Activated effector memory CD4-positive, alpha-beta T cell treated with anti-CD3 and anti-CD28 coated beads, Interleukin-2, amount 50 U/mL, for 16 hours (primary cell): ENCODE results near the gene LRRC10B.
"Not testable (repeated sequence)": the region's sequence is repeated elsewhere in the genome, so short reads cannot be mapped to it uniquely, and the experiment has no call there.

Experiments
- DNase-seq: peaks from one replicate; pipeline ENCODE4 v3.0.0-alpha.2; 2020

Gene LRRC10B

DNA sequence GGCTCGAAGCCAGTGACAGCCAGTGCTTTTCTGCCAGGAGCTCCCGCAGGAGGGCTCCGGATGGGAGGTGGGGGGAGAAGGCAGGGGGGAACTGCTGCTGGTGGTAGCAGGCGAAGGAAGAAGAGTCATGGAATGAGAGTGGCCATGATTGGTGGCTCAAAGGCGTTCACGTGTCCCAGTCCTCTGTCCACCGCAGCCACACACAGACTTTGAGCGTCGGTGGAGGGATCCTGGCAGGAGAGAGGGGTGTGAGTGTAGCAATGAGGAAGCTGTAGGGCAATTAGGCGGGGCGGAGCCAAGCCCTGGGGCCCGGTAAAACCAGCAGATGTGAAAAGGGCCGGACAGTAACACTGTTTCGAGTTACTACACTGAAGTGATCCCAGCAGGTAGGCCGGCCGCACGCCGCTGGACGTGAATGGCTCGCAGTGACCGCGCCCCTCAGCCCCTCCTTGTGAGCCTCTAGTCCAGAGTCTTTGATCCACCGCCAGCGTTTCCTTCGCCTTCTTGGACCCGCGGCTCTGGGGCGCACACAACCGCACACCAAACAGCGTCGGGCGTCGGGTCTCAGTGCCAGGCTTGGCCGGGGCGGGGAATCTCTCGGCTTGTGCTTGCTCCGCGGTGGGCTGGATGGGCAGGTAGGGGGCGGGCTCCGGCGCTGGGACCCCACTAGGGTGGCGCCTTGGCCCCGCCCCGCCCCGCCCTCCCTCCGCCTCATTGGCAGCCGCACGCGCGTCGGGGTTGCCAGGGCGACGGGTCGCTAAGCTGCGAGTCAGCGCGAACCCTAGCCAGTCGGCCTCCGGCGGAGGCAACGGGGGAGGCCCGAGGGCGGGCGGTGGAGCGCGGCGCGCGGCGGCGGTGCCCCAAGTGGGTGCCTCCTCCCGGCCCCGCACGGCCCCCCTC is at the start of gene LRRC10B:
Gene LRRC10B (plus strand): TSS at position 788 of the 900 bp plus-strand sequence. CDS start 250 bp downstream, outside the sequence.
- peak; percentile 70 for DNase-seq

DNA sequence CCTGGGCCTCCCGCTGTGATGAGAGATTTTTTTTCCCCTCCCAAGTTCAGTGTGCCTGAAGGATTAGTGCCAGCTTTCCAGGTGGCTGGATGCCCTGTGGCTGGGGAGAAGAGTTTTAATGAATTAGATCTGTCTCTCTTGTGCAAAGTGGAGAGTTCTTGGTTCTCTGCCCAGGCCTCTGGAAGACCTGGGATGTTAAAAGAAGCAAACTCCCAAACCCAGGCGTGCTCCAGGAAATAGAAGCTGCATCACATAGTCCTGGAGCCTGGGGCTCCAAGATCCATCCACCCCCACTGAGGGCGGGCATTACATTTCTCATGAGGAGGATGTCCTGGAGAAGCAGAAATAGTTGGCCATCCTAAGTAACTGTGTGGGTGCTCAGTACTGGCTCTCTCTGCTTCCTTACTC is 48.1 kb upstream of the LRRC10B start:
- no peak for DNase-seq

DNA sequence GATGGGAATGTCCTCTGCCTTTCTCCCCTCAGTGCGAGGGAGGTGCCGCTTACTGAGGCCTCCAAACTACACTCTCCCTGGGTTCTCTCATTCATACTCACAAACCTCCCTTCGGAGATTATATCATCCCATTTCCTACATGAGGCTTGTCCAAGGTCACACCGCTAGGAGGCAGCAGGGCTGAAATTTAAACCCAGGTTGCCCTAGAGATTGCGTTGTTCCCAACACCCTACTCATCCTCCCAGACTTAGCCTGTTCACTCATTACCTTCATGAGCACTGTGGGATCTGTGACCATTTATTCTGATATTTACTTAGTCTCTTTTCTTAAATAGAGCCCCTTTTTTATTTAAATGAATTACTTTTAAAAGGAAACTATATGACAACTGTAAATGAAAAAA is 47.6 kb upstream of the LRRC10B start:
- DNase-seq, result no peak

DNA sequence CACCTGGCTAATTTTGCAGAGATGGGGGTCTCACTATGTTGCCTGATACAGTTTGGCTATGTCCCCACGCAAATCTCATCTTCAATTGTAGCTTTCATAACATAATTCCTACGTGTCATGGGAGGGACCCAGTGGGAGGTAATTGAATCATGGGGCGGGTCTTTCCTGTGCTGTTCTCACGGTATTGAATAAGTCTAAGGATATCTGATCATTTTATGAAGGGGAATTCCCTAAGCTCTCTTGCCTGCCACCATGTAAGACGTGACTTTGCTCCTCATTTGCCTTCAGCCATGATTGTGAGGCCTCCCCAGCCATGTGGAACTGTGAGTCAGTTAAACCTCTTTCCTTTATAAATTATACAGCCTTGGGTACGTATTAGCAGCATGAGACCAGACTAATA is 40.9 kb upstream of the LRRC10B start:
- DNase-seq, result not testable (repeated sequence)

DNA sequence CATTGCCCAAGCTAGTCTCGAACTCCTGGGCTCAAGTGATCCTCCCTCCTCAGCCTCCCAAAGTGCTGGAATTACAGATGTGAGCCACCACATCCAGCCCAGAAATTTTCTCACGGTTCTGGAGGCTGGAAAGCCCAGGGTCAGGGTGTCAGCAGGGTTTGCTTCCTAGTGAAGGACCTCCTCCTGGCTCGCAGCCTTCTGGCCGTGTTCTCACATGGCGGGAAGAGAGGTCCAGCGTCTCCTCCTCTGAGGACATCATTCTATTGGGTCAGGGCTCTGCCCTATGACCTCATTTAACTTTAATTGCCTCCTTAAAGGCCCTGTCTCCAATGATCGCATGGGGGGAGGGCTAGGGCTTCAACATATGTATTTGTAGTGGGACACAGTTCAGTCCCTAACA is 40.5 kb upstream of the LRRC10B start:
- no peak for DNase-seq

DNA sequence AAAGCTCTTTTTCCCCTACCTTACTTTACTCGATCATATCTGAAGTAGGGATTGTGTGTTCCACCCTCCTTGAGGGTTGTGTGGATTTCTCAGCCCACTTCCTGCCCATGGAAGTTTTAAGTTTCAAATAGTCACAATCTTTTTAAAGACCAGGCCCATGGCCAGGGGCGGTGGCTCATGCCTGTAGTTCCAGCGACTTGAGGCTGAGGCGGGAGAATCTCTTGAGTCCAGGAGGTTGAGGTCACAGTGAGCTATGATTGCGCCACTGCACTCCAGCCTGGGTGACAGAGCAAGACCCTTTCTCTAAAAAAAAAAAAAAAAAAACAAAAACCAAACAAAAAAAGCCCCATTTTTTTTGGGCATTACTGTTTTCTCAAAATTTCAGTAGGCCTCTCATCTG is 36.3 kb upstream of the LRRC10B start:
- no peak for DNase-seq

DNA sequence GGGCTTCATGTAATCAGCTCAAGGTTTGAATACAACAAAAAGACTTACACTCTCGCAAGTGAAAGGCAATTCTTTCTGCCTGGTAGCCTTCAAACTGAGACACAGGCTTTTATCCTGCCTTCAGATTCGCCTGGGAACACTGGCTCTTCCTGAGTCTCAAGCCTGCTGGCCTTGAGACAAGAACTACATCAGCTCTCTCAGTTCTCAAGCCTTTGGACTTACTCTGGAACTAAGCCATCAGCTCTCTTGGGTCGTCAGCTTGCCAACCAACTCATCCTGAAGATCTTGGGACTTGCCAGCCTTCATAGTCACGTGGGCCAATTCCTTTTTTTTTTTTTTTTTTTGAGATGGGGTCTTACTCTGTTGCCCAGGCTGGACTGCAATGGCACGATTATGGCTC is 35.7 kb upstream of the LRRC10B start:
- DNase-seq, result no peak

DNA sequence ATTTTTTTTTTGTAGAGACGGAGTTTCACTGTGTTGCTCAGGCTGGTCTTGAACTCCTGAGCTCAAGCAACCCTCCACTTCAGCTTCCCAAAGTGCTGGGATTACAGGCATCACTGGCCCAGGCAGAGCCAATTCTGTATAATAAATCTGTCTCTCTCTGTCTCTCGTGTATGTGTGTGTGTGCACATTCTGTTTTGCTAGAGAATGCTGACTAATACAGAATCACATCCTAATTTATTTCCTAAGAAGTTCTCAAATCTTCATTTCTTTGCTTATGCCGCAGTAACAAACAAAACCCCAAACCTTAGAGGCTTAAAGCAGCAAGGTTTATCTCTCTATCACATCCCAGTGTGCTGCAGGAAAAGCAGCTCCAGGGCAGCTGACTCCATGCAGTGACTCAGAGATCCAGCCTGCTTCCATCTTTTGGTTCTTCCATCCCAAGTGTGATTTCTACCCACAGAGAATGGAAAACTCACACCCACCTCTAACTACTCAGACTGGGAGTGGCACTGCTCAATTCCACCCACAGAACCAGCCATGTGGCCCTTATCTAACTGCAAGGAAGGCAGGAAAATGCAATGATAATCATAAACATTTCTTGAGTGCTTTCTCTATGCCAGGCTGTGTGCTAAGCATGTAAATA is 35.1 kb upstream of the LRRC10B start:
- DNase-seq, result no peak

DNA sequence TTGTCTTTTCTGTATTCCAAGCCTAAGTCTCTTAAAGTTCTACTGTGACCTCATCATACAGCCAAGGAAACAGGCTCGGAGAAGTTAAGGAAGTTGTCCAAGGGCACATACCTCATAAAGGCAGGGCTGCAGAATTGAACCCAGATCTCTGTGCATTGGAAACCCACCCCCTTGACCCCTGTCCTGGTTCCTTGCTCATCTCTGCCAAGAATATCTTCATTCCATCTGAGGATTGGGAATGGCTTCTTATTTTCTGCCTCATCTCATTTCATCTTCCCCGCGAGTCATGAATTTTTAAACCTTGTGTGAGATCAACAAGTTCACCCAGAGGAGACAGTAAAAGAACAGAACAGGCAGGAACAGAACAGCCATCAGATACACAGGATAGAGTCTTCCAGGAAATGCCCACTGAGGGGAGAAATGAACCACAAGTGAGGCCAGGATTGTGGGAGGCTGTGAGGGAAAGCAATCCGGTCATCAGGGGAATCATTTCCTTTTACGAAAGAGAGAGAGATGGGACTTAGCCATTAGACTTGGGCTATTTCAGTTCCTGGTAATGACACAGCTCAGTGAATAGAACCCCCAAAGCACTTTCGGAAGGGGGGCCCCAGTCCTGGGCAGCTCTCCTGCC is 34.4 kb upstream of the LRRC10B start:
- no peak for DNase-seq

DNA sequence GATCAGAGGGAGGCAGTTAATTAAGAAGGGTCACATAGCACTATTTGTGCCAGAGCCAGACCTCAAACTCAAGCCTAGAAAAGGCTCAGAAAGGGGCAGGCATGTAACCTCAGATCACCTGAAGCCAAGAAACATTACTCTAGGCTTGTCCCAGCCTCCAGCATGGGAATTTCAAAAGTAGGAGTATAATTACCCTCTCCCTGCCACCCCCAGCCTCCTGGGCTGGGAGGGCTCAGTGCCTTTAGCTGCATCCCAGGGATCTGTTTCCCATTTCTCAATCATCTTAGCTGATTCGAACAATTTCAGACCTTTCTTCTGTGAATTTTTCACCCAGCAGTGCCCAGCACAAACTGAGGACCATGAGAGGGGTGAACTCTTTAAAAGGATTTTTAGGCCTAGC is 33.1 kb upstream of the LRRC10B start:
- no peak for DNase-seq

DNA sequence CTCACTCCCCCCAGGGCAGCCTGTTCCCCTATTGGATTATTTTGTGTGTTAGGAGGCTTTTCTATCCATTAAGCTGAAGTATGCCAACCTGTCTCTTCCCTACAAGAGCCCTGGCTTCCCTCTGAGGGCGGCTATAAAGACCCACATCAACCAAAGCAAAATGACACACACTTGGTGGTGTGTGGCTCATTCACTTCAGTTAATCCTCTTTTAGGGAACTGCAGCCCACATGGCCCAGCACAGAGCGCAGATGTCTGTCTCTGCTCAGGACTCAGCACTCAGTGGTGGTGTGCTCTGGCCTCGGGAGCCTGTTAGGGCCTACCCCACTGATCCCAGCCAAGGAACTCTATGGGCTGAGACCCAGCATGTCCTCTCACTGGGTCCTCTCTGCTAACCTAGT is 32.2 kb upstream of the LRRC10B start:
- DNase-seq, result no peak

DNA sequence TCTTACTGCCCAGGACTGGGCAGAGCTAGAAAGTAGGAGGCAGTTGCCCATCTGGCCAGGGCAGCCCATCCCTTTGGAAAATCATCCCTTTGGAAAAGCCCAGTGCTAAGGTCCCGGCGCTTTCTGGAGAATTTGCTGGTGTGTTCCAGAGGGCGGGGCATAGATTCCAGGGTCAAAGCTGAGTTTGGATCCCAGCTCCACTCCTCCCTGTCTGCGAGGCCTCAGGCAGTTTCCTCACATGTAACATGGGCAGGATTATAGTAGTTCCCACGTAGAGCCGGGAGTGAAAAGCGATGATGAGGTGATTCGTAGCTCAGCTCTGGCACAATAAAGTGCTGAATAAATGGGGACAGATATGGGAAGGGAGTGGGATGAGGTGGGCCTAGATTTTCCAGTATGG is 31.4 kb upstream of the LRRC10B start:
- DNase-seq, result no peak

DNA sequence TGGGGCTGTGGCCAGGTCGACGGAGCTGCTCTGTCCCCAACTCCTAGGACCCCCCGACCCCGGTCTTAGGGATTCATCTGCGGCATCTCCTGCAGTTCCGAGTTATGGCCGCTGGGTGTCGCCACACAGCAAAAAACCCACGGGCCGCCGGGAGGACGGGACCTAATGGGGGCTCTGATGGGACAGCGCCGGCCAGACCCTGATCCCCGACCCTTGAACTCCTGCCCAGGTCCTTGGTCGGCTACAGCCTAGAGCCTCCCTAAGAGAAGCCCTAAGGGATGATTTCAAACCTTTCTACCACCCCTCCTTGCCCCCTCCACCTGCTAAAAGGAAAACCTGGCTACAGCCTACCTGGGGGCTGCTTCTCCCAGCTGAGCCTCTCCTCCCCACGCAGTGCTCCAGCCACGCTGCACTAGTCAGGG is 30.8 kb upstream of the LRRC10B start:
- peak; percentile 86 for DNase-seq

DNA sequence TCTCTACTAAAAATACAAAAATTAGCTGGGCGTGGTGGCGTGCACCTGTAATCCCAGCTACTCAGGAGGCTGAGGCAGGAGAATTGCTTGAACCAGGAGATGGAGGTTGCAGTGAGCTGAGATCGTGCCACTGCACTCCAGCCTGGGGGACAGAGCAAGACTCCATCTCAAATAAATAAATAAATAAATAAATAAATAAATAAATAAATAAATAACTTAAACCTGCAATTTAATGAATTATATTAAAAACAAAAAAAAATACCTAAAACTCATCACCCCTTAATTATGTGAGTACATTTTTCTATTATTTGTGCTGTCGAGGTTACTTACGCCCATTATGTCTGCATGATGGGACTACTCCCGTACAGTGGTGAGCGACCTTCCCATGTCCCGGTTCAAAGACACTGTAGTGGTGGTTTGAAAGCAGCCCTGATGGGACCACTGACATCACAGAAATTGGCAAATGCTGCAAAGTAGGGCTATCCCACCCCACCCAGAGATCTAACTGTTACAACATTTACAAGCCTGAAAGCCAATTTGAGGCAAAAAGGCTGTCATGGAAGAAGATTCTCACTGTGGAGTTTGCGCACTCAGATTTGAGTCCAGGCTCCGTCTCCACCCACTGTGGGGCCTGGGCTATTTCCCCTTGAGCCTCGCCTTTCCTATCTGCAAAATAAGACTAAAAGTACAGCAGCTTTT is 29.0 kb upstream of the LRRC10B start:
- not testable (repeated sequence) for DNase-seq

DNA sequence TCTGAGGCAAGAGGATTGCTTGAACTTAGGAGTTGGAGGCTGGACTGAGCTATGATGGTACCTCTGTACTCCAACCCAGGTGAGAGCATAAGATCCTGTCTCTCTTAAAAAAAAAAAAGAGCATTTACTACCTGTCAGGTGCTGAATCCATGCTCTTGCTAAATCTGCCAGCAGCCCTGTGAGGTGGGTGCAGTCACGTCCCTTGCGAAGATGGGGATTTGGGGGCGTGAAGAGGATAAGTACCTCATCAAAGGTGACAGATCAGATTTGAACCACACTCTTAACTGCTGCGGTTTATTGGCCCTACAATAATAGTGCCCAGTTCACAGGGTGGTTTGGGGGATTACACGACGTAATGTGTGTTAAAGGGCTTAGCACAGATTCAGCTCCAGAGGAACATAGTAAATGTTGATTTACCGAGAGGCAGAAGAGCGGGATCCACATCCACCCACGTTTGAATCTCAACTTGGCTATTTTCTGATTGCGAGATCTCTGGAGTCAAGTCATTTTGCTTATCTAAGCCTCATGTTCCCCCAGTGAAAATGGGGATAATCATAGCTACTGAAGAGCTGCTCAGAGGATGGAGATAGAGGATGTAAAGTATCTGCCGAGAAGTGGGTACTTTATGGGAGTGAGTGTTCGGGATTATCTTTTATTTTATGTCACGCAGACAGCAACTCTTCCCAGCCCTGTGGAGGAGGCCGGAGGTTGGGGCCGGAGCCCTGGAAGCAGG is 28.1 kb upstream of the LRRC10B start:
- no peak for DNase-seq

DNA sequence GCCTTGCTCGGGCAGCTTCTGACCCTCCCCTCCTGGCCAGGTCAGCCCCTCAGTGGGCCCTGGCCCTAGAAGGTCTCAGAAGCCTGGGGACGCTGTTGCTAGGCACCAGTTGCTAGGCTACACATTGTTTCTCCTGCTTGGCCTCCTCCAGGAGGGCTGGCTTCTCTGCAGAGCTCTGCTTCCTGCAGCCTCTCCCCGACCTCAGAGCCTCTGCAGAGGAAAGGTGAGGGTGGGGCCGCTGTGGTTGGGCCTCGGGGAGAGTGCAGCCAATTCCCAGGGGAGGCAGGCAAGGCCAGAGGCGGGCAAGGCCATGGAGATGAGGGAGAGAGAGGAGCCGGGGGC is 27.6 kb upstream of the LRRC10B start:
- DNase-seq, result no peak

DNA sequence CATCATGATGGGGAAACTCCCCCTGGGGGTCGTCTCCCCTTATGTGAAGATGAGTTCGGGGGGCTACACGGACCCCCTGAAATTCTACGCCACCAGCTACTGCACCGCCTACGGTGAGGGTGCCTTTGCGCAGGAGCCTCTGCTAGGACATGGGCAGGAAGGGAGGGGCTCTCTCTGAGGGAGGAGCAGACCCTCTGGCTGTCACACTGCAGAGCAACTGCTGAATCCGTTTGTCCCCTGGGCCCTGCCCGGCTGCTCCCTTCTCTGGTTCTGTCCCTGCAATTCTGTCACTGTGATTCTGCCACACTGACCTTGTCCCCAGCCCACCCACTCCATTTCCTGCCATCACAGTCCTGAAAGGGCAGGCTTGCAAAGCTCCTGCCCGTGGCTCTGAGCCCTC is 26.7 kb upstream of the LRRC10B start:
- DNase-seq, result no peak

DNA sequence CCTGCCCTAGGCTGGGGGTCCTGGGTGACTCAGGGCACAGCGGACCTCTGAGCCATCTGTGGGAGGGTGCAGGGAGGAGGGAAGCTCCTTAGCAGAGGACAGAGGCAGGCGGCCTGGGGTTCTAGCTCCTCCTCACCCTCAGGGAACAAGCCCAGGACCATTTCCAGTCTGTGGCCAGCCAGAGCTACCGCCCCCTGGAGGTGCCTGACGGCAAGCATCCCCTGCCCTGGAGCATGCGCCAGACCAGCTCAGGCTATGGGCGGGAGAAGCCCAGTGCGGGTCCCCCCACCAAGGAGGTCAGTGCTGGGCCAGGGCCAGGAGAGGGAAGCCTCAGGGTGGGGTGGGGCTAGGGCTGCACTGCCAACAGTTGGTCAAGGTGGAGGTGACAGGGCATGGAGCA is 26.0 kb upstream of the LRRC10B start:
- DNase-seq, result peak; percentile 67

DNA sequence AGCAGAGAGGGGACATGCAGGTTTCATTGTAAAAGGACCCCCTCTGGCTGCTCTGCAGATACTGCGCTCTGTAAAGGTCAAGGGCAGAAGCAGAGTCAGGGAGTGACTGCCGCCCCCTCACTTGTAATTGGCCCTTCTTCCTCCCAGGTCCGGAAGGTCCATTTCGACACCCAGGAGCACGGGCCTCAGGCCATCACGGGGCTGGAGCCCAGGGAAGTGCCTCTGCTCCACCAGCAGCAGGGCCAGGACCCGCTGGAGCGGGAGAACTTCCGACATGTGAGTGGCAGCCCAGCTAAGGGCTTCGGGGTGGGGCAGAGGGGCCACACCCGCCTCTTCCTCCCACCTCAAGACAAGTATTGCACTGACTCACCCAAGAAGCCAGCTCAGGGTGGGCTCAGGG is 24.0 kb upstream of the LRRC10B start:
- no peak for DNase-seq

DNA sequence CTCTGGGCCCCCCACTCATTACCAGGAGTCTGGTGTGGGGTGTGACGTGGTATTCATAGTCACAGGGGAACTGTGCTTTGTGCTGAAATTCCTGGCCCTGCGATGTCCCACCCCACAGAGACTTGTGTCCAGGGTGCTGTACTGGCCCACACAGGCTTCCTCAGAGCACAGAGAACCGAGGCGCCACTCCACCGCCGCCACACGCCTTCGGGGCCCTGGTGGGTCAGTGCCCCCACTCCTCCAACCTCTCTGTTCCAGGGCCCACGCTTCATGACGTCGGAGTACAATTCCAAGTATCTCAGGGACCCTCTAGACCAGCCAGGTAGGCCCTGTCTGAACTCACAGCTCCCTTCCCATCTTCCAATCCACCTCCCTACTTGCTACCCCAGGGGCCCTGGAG is 23.5 kb upstream of the LRRC10B start:
- no peak for DNase-seq

DNA sequence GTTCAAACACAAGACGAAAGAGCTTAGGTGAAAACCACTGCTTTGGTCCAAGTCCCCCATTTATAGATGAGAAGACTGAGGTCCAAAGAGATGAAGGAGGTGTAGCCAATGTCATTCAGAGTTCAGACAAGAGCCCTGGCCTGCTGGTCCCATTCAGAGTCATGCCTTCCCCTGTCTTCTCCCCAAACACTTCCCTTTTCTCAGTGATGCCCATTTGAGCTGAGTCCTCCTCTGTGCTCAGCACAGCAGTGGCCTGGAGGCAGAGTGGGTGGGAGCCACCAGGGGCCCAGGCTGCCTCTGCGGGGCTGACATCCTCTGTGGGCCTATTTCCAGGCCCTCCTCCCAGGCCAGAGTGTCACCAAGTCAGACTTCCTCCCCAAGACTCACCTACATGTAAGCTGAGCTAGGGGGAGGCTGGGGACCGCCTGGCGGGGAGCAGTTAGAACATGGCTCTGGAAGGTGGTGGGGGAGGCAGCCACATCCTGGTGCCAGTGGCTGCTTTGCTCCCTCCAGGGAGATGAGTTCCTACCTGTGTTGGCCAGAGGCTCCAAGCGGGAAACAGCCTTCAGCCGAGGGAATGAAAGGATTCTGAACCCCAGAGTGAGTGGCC is 22.4 kb upstream of the LRRC10B start:
- no peak for DNase-seq

DNA sequence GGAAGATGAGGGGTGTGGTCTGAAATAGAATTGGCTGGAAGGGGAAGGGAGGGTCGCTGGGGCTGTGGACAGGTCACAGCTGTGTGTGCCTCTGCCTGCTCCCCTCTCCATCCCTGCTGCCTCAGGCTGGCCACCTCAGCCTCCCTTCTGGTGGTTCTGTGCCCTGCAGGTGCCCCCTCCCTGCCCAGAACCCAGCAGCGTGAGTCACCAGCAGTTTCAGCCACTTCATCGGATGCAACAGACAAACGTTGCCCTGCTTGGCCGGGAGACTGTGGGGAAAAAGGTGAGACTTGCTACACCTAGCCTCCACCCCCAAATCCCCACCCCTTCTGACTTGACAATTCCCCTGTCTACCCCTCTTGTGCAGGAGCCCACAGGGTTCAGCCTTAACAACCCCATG is 21.8 kb upstream of the LRRC10B start:
- no peak for DNase-seq
